ENCODE measurements around the gene DNAJA2. TPM values are rescaled to one million over a fixed set of nuclear protein-coding genes. Genes with fewer than 3 reads are reported as not detected.

The DNAJA2 gene
- total RNA-seq, 1 donor from 2014 or later, result 76.1 TPM

DNA sequence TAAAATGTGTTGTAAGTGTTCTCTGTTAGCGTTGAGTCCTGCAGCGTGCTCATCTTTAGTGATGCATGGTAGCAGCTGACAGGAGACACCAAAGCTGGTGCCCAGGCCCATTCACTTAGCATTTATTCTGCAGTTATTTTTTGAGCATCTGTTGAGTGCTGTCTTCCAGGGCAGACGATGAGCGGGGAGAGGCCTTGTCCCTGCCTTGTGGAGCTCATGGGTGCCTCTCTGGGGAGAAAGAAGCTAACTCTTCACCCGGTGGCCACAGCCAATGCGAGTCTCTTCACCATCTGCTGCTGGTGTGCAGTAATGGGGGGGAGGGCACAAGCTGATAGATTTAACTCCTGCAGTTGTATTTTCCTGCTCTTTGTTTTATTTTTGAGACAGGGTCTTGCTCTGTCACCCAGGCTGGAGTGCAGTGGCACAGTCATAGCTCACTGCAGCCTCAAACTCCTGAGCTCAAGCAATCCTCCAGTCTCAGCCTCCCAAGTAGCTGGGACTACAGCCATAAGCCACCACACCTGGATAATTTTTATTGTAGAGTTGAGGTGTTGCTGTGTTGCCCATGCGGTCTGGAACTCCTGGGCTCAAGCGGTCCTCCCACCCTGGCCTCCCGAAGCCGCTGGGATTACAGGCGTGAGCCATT is 58.8 kb downstream of the DNAJA2 start:
- FAIRE-seq (no peak), DNase-seq (ENCODE audit: low read depth) (no peak)
- no peak for TF ChIP-seq EZH2 (IDR thresholded peaks at IDR 0.05; ENCODE audit: insufficient read depth, low read length)
- TF ChIP-seq, protein P1, sequence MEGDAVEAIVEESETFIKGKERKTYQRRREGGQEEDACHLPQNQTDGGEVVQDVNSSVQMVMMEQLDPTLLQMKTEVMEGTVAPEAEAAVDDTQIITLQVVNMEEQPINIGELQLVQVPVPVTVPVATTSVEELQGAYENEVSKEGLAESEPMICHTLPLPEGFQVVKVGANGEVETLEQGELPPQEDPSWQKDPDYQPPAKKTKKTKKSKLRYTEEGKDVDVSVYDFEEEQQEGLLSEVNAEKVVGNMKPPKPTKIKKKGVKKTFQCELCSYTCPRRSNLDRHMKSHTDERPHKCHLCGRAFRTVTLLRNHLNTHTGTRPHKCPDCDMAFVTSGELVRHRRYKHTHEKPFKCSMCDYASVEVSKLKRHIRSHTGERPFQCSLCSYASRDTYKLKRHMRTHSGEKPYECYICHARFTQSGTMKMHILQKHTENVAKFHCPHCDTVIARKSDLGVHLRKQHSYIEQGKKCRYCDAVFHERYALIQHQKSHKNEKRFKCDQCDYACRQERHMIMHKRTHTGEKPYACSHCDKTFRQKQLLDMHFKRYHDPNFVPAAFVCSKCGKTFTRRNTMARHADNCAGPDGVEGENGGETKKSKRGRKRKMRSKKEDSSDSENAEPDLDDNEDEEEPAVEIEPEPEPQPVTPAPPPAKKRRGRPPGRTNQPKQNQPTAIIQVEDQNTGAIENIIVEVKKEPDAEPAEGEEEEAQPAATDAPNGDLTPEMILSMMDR (IDR thresholded peaks at IDR 0.05; ENCODE audit: insufficient read depth, low read depth, low read length), result no peak
- Histone ChIP-seq H3K4me2 (ENCODE audit: low read length) (no peak overlapping the region), H4K20me1 (ENCODE audit: insufficient read depth, low read length) (peaks cover 4% of the 10 kb centered on the region), H3K4me3 (ENCODE audit: insufficient read depth, low read depth, low read length) (no peak overlapping the region), H3K9ac (ENCODE audit: low read length) (no peak overlapping the region), H3K27me3 (ENCODE audit: insufficient read depth, low read length) (no peaks in the 10 kb centered on the region), H3K79me2 (ENCODE audit: insufficient read depth, low read length) (no peaks in the 10 kb centered on the region), H3K9me3 (ENCODE audit: insufficient read depth, low read depth, low read length) (no peaks in the 10 kb centered on the region), H3K36me3 (ENCODE audit: insufficient read depth, low read length) (peaks cover 30% of the 10 kb centered on the region), H3K27ac (ENCODE audit: low read depth, low read length) (no peak overlapping the region), H2AFZ (ENCODE audit: low read depth, low read length) (no peak overlapping the region), H3K4me1 (ENCODE audit: insufficient read depth, low read length) (no peaks in the 10 kb centered on the region)
- no peaks in the 10 kb centered on the region for H3K9me3 Mint-ChIP-seq (ENCODE audit: unreplicated experiment)
- peaks cover 2% of the 10 kb centered on the region for H3K4me1 Mint-ChIP-seq (ENCODE audit: low read depth, unreplicated experiment)
- no peak overlapping the region for H3K4me3 Mint-ChIP-seq (ENCODE audit: unreplicated experiment)
- H3K36me3 Mint-ChIP-seq (ENCODE audit: low read depth, unreplicated experiment), result peaks cover 36% of the 10 kb centered on the region
- H3K27me3 Mint-ChIP-seq (ENCODE audit: low read depth, unreplicated experiment), result no peaks in the 10 kb centered on the region
- no peak overlapping the region for H3K27ac Mint-ChIP-seq (ENCODE audit: unreplicated experiment)

DNA sequence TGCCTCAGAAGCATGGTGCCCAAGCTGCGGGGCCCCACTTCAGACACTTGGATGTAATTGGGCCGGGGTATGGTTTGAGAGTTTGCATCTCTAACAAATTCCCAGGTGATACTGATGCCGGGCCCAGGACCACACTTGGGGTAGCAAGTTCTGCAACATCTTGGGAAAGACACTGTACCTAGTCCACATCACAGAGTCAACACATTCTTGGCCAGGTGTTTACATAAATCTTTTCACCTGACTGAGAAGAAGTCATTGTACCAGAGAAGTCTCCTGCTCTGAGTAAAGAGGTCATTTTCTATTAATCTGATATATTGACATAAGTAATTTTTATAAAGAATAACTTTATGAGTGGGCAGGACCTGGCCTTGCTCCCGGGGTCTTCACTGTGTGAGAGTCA is 61.8 kb downstream of the DNAJA2 start:
- no peak overlapping the region for H3K4me3 Mint-ChIP-seq (ENCODE audit: unreplicated experiment)
- peaks cover 22% of the 10 kb centered on the region for H3K36me3 Mint-ChIP-seq (ENCODE audit: low read depth, unreplicated experiment)

DNA sequence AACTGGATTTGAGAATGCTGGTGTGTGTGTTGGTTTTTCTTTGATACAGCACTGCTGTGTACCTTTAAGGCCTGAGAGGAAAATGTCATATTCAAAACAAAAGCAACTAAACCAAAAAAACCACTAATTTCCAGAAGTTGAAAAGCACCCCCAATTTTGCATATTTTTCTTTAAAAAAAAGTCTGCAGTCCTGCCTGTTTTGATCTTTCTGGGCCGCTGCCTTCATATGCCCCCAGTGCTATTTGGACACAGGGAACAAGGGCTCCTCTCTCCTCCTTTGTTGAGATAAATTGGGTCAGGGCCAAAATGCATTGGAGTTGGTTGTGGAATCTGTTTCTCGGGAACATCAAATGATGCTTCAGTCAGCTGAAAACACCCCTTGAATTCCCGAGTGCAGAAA is 62.4 kb downstream of the DNAJA2 start:
- H3K36me3 ChIP-seq (ENCODE audit: insufficient read depth, low read length), result peaks cover 24% of the 10 kb centered on the region
- DNase-seq (ENCODE audit: low read depth), result no peak
- peaks cover 11% of the 10 kb centered on the region for H4K20me1 ChIP-seq (ENCODE audit: insufficient read depth, low read length)
- peaks cover 7% of the 10 kb centered on the region for H3K4me1 Mint-ChIP-seq (ENCODE audit: low read depth, unreplicated experiment)
- no peaks in the 10 kb centered on the region for H3K27me3 ChIP-seq (ENCODE audit: insufficient read depth, low read length)
- H2AFZ ChIP-seq (ENCODE audit: low read depth, low read length), result no peak overlapping the region
- H3K9me3 Mint-ChIP-seq (ENCODE audit: unreplicated experiment), result no peaks in the 10 kb centered on the region
- H3K4me2 ChIP-seq (ENCODE audit: low read length), result no peak overlapping the region
- H3K36me3 Mint-ChIP-seq (ENCODE audit: low read depth, unreplicated experiment), result peaks cover 19% of the 10 kb centered on the region
- H3K4me1 ChIP-seq (ENCODE audit: insufficient read depth, low read length), result no peaks in the 10 kb centered on the region
- H3K4me3 Mint-ChIP-seq (ENCODE audit: unreplicated experiment), result no peak overlapping the region
- no peaks in the 10 kb centered on the region for H3K79me2 ChIP-seq (ENCODE audit: insufficient read depth, low read length)
- FAIRE-seq, result no peak
- no peak overlapping the region for H3K27ac ChIP-seq (ENCODE audit: low read depth, low read length)
- no peak overlapping the region for H3K4me3 ChIP-seq (ENCODE audit: insufficient read depth, low read depth, low read length)
- no peak overlapping the region for H3K9ac ChIP-seq (ENCODE audit: low read length)
- no peaks in the 10 kb centered on the region for H3K9me3 ChIP-seq (ENCODE audit: insufficient read depth, low read depth, low read length)
- no peak overlapping the region for H3K27ac Mint-ChIP-seq (ENCODE audit: unreplicated experiment)
- H3K27me3 Mint-ChIP-seq (ENCODE audit: low read depth, unreplicated experiment), result no peaks in the 10 kb centered on the region
- no peak for TF ChIP-seq EZH2 (IDR thresholded peaks at IDR 0.05; ENCODE audit: insufficient read depth, low read length)
- TF ChIP-seq, protein P1 (IDR thresholded peaks at IDR 0.05; ENCODE audit: insufficient read depth, low read depth, low read length), result no peak

More for the DNA sequence above, 61.8 kb downstream of the DNAJA2 start:
- H3K9ac ChIP-seq (ENCODE audit: low read length), result no peak overlapping the region
- no peaks in the 10 kb centered on the region for H3K9me3 Mint-ChIP-seq (ENCODE audit: unreplicated experiment)
- peaks cover 7% of the 10 kb centered on the region for H3K4me1 Mint-ChIP-seq (ENCODE audit: low read depth, unreplicated experiment)
- DNase-seq (ENCODE audit: low read depth), result no peak
- no peaks in the 10 kb centered on the region for H3K4me1 ChIP-seq (ENCODE audit: insufficient read depth, low read length)
- H3K9me3 ChIP-seq (ENCODE audit: insufficient read depth, low read depth, low read length), result no peaks in the 10 kb centered on the region
- no peak for FAIRE-seq
- no peaks in the 10 kb centered on the region for H3K27me3 Mint-ChIP-seq (ENCODE audit: low read depth, unreplicated experiment)
- peaks cover 11% of the 10 kb centered on the region for H4K20me1 ChIP-seq (ENCODE audit: insufficient read depth, low read length)
- no peaks in the 10 kb centered on the region for H3K79me2 ChIP-seq (ENCODE audit: insufficient read depth, low read length)
- no peak overlapping the region for H3K27ac ChIP-seq (ENCODE audit: low read depth, low read length)
- no peaks in the 10 kb centered on the region for H3K27me3 ChIP-seq (ENCODE audit: insufficient read depth, low read length)
- no peak overlapping the region for H2AFZ ChIP-seq (ENCODE audit: low read depth, low read length)
- no peak overlapping the region for H3K27ac Mint-ChIP-seq (ENCODE audit: unreplicated experiment)
- H3K4me3 ChIP-seq (ENCODE audit: insufficient read depth, low read depth, low read length), result no peak overlapping the region
- no peak for TF ChIP-seq EZH2 (IDR thresholded peaks at IDR 0.05; ENCODE audit: insufficient read depth, low read length)
- TF ChIP-seq, protein P1 (IDR thresholded peaks at IDR 0.05; ENCODE audit: insufficient read depth, low read depth, low read length), result no peak
- H3K36me3 ChIP-seq (ENCODE audit: insufficient read depth, low read length), result peaks cover 24% of the 10 kb centered on the region
- no peak overlapping the region for H3K4me2 ChIP-seq (ENCODE audit: low read length)
